Measurements from ENCODE around the gene TWF2. TPM values are rescaled to one million over a fixed set of nuclear protein-coding genes. Genes with fewer than 3 reads are reported as not detected.
A peak's percentile ranks its signal among the peaks of the same experiment; 100 is the strongest.

Gene TWF2
- total and polyA plus RNA-seq, 2 of the 13 experiments (the other 11 are each of a cell fraction or from before 2014, with no cell fraction given): 45.5 to 108 TPM

DNA sequence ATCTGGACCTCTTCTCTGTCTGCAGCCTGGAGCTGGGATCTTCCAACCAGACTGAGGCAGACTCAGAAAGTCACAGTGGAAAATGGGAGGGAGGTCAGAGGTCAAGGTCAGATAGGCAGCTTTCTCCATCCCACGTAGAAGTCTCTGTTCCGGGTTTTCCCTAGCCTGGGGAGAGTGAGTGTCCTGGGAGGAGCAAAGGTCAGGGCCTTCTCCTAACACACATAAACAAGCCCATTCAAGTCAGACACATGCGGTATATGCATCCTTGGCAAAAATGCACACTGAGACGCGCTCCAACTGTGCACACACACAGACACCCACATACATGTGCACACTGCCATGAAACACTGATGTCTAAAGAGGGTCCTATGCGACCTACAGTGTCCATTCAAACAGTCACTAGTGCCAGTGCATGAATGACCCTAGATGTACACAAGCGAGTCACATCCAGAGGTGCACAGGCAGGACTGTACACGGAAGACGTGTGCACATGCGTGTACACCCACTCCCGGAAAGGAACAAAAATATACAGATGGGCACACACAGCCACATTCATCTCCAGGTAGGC, 681 bp downstream of the TWF2 start (continued):
- TF ChIP-seq CBFB (CRISPR knock-in tag; IDR thresholded peaks at IDR 0.05) (peak; percentile 45; the same call in 1 of the 2 replicates), REL (CRISPR knock-in tag; conservative IDR thresholded peaks at IDR 0.05) (peak; percentile 89), ZNF772 (CRISPR knock-in tag; IDR thresholded peaks at IDR 0.05) (peak; percentile 85), SP4 (CRISPR knock-in tag; IDR thresholded peaks at IDR 0.05) (no peak), ZBTB8A (CRISPR knock-in tag; IDR thresholded peaks at IDR 0.05; ENCODE audit: borderline replicate concordance, low read depth) (no peak), MAFK (conservative IDR thresholded peaks at IDR 0.05 in 1 of 2, IDR thresholded peaks at IDR 0.05 in 1 of 2; ENCODE audit: low read length in 2 of 2) (no peak), KAT7 (CRISPR knock-in tag; IDR thresholded peaks at IDR 0.05; ENCODE audit: borderline replicate concordance) (peak; percentile 40; the same call in 1 of the 2 replicates), FOXJ3 (CRISPR knock-in tag; IDR thresholded peaks at IDR 0.05; ENCODE audit: borderline replicate concordance) (peak; percentile 63; the same call in 1 of the 2 replicates), GPN1 (CRISPR knock-in tag; IDR thresholded peaks at IDR 0.05; ENCODE audit: borderline replicate concordance) (no peak), ZNF547 (CRISPR knock-in tag; IDR thresholded peaks at IDR 0.05) (no peak), YEATS2 (CRISPR knock-in tag; IDR thresholded peaks at IDR 0.05; ENCODE audit: borderline replicate concordance) (0 out of 2 replicates have a peak, but pooled peaks have one; percentile 14), SP140L (CRISPR knock-in tag; IDR thresholded peaks at IDR 0.05; ENCODE audit: borderline replicate concordance) (no peak), ARHGAP35 (CRISPR knock-in tag; IDR thresholded peaks at IDR 0.05; ENCODE audit: borderline replicate concordance) (no peak), CBX5 (CRISPR knock-in tag; IDR thresholded peaks at IDR 0.05; ENCODE audit: borderline replicate concordance) (peak; percentile 44; the same call in 1 of the 2 replicates), HOXA7 (CRISPR knock-in tag; IDR thresholded peaks at IDR 0.05) (no peak), ZNF282 (IDR thresholded peaks at IDR 0.05; ENCODE audit: partially characterized antibody) (no peak), RARA (CRISPR knock-in tag; IDR thresholded peaks at IDR 0.05) (peak; percentile 92), NAIF1 (CRISPR knock-in tag; IDR thresholded peaks at IDR 0.05; ENCODE audit: borderline replicate concordance) (peak; percentile 65; the same call in 1 of the 2 replicates), NCOA1 (CRISPR knock-in tag; IDR thresholded peaks at IDR 0.05) (peak; percentile 77; the same call in 1 of the 2 replicates), TBP (CRISPR knock-in tag; IDR thresholded peaks at IDR 0.05) (no peak), HNRNPL (IDR thresholded peaks at IDR 0.05; ENCODE audit: low read depth, low read length) (no peak), ZSCAN20 (CRISPR knock-in tag; IDR thresholded peaks at IDR 0.05; ENCODE audit: borderline replicate concordance) (no peak), ZNF878 (CRISPR knock-in tag; IDR thresholded peaks at IDR 0.05) (0 out of 2 replicates have a peak, but pooled peaks have one; percentile 41), ZFP90 (CRISPR knock-in tag; IDR thresholded peaks at IDR 0.05; ENCODE audit: borderline replicate concordance) (no peak)
- TF ChIP-seq, protein P1, sequence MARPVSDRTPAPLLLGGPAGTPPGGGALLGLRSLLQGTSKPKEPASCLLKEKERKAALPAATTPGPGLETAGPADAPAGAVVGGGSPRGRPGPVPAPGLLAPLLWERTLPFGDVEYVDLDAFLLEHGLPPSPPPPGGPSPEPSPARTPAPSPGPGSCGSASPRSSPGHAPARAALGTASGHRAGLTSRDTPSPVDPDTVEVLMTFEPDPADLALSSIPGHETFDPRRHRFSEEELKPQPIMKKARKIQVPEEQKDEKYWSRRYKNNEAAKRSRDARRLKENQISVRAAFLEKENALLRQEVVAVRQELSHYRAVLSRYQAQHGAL (CRISPR knock-in tag; IDR thresholded peaks at IDR 0.05; ENCODE audit: not compliant biosample characterization): no peak
- TF ChIP-seq, protein P2, sequence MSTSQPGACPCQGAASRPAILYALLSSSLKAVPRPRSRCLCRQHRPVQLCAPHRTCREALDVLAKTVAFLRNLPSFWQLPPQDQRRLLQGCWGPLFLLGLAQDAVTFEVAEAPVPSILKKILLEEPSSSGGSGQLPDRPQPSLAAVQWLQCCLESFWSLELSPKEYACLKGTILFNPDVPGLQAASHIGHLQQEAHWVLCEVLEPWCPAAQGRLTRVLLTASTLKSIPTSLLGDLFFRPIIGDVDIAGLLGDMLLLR (CRISPR knock-in tag; IDR thresholded peaks at IDR 0.05): no peak
- TF ChIP-seq, protein P3, sequence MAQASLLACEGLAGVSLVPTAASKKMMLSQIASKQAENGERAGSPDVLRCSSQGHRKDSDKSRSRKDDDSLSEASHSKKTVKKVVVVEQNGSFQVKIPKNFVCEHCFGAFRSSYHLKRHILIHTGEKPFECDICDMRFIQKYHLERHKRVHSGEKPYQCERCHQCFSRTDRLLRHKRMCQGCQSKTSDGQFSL (CRISPR knock-in tag; IDR thresholded peaks at IDR 0.05): no peak
- TF ChIP-seq, protein P4, sequence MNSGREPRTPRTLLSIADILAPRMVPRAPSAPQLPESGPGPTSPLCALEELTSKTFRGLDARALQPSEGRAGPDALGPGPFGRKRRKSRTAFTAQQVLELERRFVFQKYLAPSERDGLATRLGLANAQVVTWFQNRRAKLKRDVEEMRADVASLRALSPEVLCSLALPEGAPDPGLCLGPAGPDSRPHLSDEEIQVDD (CRISPR knock-in tag; IDR thresholded peaks at IDR 0.05; ENCODE audit: borderline replicate concordance): no peak
